Large intestine (tissue), 1 donor: ENCODE measurements around the gene FBXW4. TPM values are rescaled to one million over a fixed set of nuclear protein-coding genes. Genes with fewer than 3 reads are reported as not detected.

Experiments used
- polyA plus RNA-seq: library from polyadenylated mRNA; unstranded; fragments of 120-200 nt; gene quantifications from one replicate; pipeline ENCODE4 v1.2.1, GENCODE V29; 2013

Gene FBXW4
- polyA plus RNA-seq, 1 donor: 45.7 TPM

Other genes starting within 250 kb of the FBXW4 start
- gene POLL, start 106.9 kb downstream of the FBXW4 start, polyA plus RNA-seq: 31.4 TPM
- 17.4 TPM for gene DPCD, start 106.8 kb downstream of the FBXW4 start, polyA plus RNA-seq
- not detected for gene FGF8, start 80.9 kb upstream of the FBXW4 start, polyA plus RNA-seq
- 45.2 TPM for gene NPM3, start 88.3 kb upstream of the FBXW4 start, polyA plus RNA-seq
- 129 TPM for gene OGA, start 123.3 kb upstream of the FBXW4 start, polyA plus RNA-seq
- 21.2 TPM for gene KCNIP2, start 148.6 kb upstream of the FBXW4 start, polyA plus RNA-seq